HEK293 (cell line): ENCODE measurements around the gene UFSP2.

Source experiments
- CTCF ChIP-seq: fragments of 450-650 bp; formaldehyde crosslinking; IDR thresholded peaks from 2 replicates; pipeline ENCODE4 v1.5.1; 2016; ENCODE audit warnings: missing biosample characterization, missing genetic modification characterization
- ELK4 ChIP-seq: IDR thresholded peaks from 2 replicates; pipeline ENCODE4 v1.6.1; 2011; ENCODE audit warnings: mild to moderate bottlenecking, low read depth, low read length, borderline replicate concordance
- KLF16 ChIP-seq: fragments of 450-650 bp; formaldehyde crosslinking; IDR thresholded peaks from 2 replicates; pipeline ENCODE4 v1.5.1; 2017; ENCODE audit warnings: missing biosample characterization, missing genetic modification characterization
- REST ChIP-seq: fragments of 450-650 bp; formaldehyde crosslinking; IDR thresholded peaks from 2 replicates; pipeline ENCODE4 v1.5.1; 2016; ENCODE audit warnings: missing biosample characterization, missing genetic modification characterization
- ZBTB26 ChIP-seq: fragments of 450-650 bp; formaldehyde crosslinking; optimal IDR thresholded peaks from 2 replicates; pipeline ENCODE3; 2016; ENCODE audit warnings: missing biosample characterization, mild to moderate bottlenecking, missing genetic modification characterization
- ZFP37 ChIP-seq: fragments of 450-650 bp; formaldehyde crosslinking; IDR thresholded peaks from 2 replicates; pipeline ENCODE4 v1.5.1; 2016; ENCODE audit warnings: missing biosample characterization, missing genetic modification characterization
- ZNF768 ChIP-seq: fragments of 450-650 bp; formaldehyde crosslinking; IDR thresholded peaks from 2 replicates; pipeline ENCODE4 v1.5.1; 2018; ENCODE audit warnings: missing biosample characterization, mild to moderate bottlenecking, missing genetic modification characterization
- ZNF777 ChIP-seq: fragments of 450-650 bp; formaldehyde crosslinking; IDR thresholded peaks from 2 replicates; pipeline ENCODE4 v1.5.1; 2017; ENCODE audit warnings: missing biosample characterization, missing genetic modification characterization, borderline replicate concordance

GRCh38 chr4:185395238-185395955 is 30.4 kb downstream of the UFSP2 start, which contains the start of gene LRP2BP:
- no peak for TF ChIP-seq ZFP37 (tag by site-specific recombination)
- no peak for TF ChIP-seq ELK4
- no peak for TF ChIP-seq KLF16
- TF ChIP-seq CTCF = no peak
- TF ChIP-seq ZNF777 (tag by site-specific recombination) = no peak
- TF ChIP-seq ZNF768 (tag by site-specific recombination) = no peak
- no peak for TF ChIP-seq REST (tag by site-specific recombination)
- TF ChIP-seq ZBTB26 (tag by site-specific recombination) = no peak
